Neural progenitor cell (in vitro differentiated cells): ENCODE results near the gene ERMP1. TPM values are rescaled to one million over a fixed set of nuclear protein-coding genes. Genes with fewer than 3 reads are reported as not detected.
"Not testable (repeated sequence)": the region's sequence is repeated elsewhere in the genome, so short reads cannot be mapped to it uniquely, and the experiment has no call there.

Source experiments
- DNase-seq: peaks from one replicate; pipeline ENCODE4 v3.0.0-alpha.2; 2016; ENCODE audit warnings: low spot score
- H2AFZ ChIP-seq: fragments of 200-600 bp; sonication (generic); replicated peaks from 2 replicates; pipeline ENCODE4 v1.6.1; 2016; ENCODE audit warnings: antibody characterized with exemption
- H3F3A ChIP-seq: fragments of 200-600 bp; sonication (generic); 2 replicates; pipeline ENCODE4 v1.6.1; 2016; ENCODE audit warnings: antibody characterized with exemption, low read depth
- H3K27ac ChIP-seq: fragments of 200-600 bp; sonication (generic); 2 replicates; pipeline ENCODE4 v1.5.1; 2016; ENCODE audit warnings: mild to moderate bottlenecking
- H3K27me3 ChIP-seq: fragments of 200-600 bp; sonication (generic); 2 replicates; pipeline ENCODE4 v1.6.1; 2016; ENCODE audit warnings: mild to moderate bottlenecking, moderate library complexity
- H3K36me3 ChIP-seq: fragments of 200-600 bp; sonication (generic); 2 replicates; pipeline ENCODE4 v1.5.1; 2016
- H3K4me1 ChIP-seq: fragments of 200-600 bp; sonication (generic); 2 replicates; pipeline ENCODE4 v1.6.1; 2016; ENCODE audit warnings: mixed run types
- H3K4me2 ChIP-seq: fragments of 200-600 bp; sonication (generic); 2 replicates; pipeline ENCODE4 v1.6.1; 2016
- H3K4me3 ChIP-seq: fragments of 200-600 bp; sonication (generic); 2 replicates; pipeline ENCODE4 v1.5.1; 2016
- H3K79me2 ChIP-seq: fragments of 200-600 bp; sonication (generic); 2 replicates; pipeline ENCODE4 v1.6.1; 2016; ENCODE audit warnings: low read depth
- H3K9ac ChIP-seq: fragments of 200-600 bp; sonication (generic); 2 replicates; pipeline ENCODE4 v1.6.1; 2016
- H3K9me3 ChIP-seq: fragments of 200-600 bp; sonication (generic); 2 replicates; pipeline ENCODE4 v1.5.1; 2016; ENCODE audit warnings: low read depth
- H4K20me1 ChIP-seq: fragments of 200-600 bp; sonication (generic); 2 replicates; pipeline ENCODE4 v1.6.1; 2016; ENCODE audit warnings: low read depth
- H3K27ac Mint-ChIP-seq: 3 replicates; pipeline ENCODE4 v1.8.0; 2021; ENCODE audit warnings: mixed read lengths
- H3K27me3 Mint-ChIP-seq: 2 replicates; pipeline ENCODE4 v1.8.0; 2022; ENCODE audit warnings: low read depth, mild to moderate bottlenecking, inconsistent platforms, moderate library complexity, mixed read lengths; ENCODE audit not compliant: insufficient read depth
- H3K36me3 Mint-ChIP-seq: 3 replicates; pipeline ENCODE4 v1.8.0; 2021; ENCODE audit warnings: mixed read lengths
- H3K4me1 Mint-ChIP-seq: 3 replicates; pipeline ENCODE4 v1.8.0; 2021; ENCODE audit warnings: mixed read lengths
- H3K4me3 Mint-ChIP-seq: 3 replicates; pipeline ENCODE4 v1.8.0; 2021; ENCODE audit warnings: mild to moderate bottlenecking, moderate library complexity, mixed read lengths
- H3K9me3 Mint-ChIP-seq: 3 replicates; pipeline ENCODE4 v1.8.0; 2020; ENCODE audit warnings: mixed read lengths
- EZH2 ChIP-seq: fragments of 200-600 bp; sonication (generic); IDR thresholded peaks from 2 replicates; pipeline ENCODE4 v1.6.1; 2017; ENCODE audit warnings: antibody characterized with exemption, mild to moderate bottlenecking, moderate library complexity
- EZH2phosphoT487 ChIP-seq: fragments of 200-600 bp; sonication (generic); IDR thresholded peaks from 2 replicates; pipeline ENCODE4 v1.6.1; 2017; ENCODE audit warnings: antibody characterized with exemption
- total RNA-seq: library from RNA; depleted of rRNA; stranded (reverse); fragments of >200 nt; gene quantifications from 2 replicates; pipeline ENCODE4 v1.2.3, GENCODE V29; 2015; ENCODE audit warnings: low replicate concordance
- TF ChIP-seq, protein P1 (sequence below): fragments of 200-600 bp; sonication (generic); IDR thresholded peaks from 2 replicates; pipeline ENCODE4 v1.5.1; 2017; ENCODE audit warnings: antibody characterized with exemption, mild to moderate bottlenecking

The ERMP1 gene
- total RNA-seq, 1 donor from 2014 or later, result 25.5 TPM

DNA sequence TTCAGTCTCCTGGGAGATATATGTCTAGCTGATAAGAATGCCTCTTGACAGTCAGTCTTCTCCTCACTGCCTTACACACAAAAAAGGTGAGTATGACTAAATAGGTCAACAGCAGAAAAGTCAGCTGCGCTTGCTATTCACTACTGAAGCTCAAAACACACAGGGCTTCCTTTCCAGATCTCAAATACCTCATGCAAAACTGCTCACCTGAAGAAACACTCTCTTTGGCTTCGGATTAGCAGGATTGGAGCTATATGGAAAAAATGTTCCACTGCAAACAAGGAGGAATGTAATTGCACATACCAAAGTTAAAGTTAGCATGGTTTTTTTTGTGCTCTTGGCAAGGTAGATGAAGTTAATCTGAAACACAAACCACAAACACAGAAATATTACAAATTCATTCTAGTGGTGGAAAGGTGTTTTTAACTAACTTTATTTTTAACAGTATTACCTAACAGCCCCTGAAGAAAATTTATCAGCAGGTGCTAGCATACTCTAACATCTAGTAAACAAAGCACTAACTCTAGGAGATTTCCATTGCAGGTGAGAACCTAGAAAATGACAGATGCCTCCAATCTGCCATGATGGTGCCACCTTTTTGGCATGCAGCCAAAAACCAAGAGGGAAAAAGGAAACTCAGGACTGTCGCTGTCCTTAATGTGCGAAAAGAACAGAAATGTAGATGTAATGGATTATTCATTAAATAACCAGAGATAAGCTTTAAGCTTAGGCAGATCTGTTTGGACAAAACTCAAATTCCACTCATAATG, 31.8 kb downstream of the ERMP1 start:
- H4K20me1 ChIP-seq, result no peaks in the 10 kb centered on the region
- Mint-ChIP-seq H3K27me3 (no peaks in the 10 kb centered on the region), H3K36me3 (no peaks in the 10 kb centered on the region), H3K4me1 (no peaks in the 10 kb centered on the region), H3K9me3 (no peaks in the 10 kb centered on the region), H3K4me3 (no peak overlapping the region), H3K27ac (no peak overlapping the region)
- no peaks in the 10 kb centered on the region for H3K4me1 ChIP-seq
- H3F3A ChIP-seq, result no peaks in the 10 kb centered on the region
- no peak overlapping the region for H3K27ac ChIP-seq
- H3K4me2 ChIP-seq, result no peak overlapping the region
- H3K36me3 ChIP-seq, result no peaks in the 10 kb centered on the region
- H3K27me3 ChIP-seq, result no peaks in the 10 kb centered on the region
- H3K4me3 ChIP-seq, result no peak overlapping the region
- TF ChIP-seq EZH2phosphoT487, result no peak
- TF ChIP-seq, protein P1, sequence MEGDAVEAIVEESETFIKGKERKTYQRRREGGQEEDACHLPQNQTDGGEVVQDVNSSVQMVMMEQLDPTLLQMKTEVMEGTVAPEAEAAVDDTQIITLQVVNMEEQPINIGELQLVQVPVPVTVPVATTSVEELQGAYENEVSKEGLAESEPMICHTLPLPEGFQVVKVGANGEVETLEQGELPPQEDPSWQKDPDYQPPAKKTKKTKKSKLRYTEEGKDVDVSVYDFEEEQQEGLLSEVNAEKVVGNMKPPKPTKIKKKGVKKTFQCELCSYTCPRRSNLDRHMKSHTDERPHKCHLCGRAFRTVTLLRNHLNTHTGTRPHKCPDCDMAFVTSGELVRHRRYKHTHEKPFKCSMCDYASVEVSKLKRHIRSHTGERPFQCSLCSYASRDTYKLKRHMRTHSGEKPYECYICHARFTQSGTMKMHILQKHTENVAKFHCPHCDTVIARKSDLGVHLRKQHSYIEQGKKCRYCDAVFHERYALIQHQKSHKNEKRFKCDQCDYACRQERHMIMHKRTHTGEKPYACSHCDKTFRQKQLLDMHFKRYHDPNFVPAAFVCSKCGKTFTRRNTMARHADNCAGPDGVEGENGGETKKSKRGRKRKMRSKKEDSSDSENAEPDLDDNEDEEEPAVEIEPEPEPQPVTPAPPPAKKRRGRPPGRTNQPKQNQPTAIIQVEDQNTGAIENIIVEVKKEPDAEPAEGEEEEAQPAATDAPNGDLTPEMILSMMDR, result no peak
- no peak for TF ChIP-seq EZH2
- no peak overlapping the region for H2AFZ ChIP-seq
- no peaks in the 10 kb centered on the region for H3K9me3 ChIP-seq
- no peak for DNase-seq
- H3K9ac ChIP-seq, result no peak overlapping the region
- no peaks in the 10 kb centered on the region for H3K79me2 ChIP-seq

DNA sequence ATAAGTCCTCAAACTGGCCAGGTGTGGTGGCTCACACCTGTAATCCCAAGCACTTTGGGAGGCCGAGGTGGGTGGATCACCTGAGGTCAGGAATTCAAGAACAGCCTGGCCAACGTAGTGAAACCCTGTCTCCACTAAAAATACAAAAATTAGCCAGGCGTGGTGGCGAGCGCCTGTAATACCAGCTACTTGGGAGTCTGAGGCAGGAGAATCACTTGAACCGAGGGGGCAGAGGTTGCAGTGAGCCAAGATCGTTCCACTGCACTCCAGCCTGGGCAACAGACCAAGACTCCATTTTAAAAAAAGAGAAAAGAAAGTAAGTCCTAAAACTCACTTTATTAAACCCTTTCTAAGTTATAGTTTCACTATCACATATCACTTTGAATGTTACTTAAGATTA, 32.5 kb downstream of the ERMP1 start:
- H3K27me3 Mint-ChIP-seq, H3K27me3 ChIP-seq, H3K4me1 ChIP-seq, H3K79me2 ChIP-seq, H3K36me3 Mint-ChIP-seq, H4K20me1 ChIP-seq, H3K4me2 ChIP-seq, H3K9me3 ChIP-seq, DNase-seq, H3K9me3 Mint-ChIP-seq, H3K4me3 Mint-ChIP-seq, H3F3A ChIP-seq, H3K4me3 ChIP-seq, H3K27ac Mint-ChIP-seq, H2AFZ ChIP-seq, H3K4me1 Mint-ChIP-seq, H3K9ac ChIP-seq, H3K27ac ChIP-seq, H3K36me3 ChIP-seq: not testable (repeated sequence)

DNA sequence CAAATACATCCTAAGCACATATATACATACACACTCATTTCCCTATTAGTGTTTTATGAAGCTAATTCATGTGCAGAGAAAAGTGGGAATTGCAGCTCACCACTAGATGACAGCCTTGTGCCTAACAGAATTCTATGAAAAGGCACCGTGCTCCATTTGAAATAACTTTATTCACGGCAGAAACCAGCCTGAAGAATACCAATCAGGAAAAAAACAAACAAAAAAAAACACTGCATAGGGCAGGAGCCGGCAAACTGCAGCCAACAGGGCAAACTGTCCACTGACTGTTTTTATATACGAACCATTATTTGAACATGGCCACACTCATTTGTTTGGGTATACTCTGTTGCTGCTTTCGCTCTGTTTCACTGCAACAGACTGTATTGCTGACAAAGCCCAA, 33.6 kb downstream of the ERMP1 start:
- H3K9me3 Mint-ChIP-seq, result no peaks in the 10 kb centered on the region
- no peaks in the 10 kb centered on the region for H3K27me3 ChIP-seq
- H3K27me3 Mint-ChIP-seq, result no peaks in the 10 kb centered on the region
- no peak overlapping the region for H3K27ac ChIP-seq
- H3K4me3 Mint-ChIP-seq, result no peak overlapping the region
- H3K27ac Mint-ChIP-seq, result no peak overlapping the region
- H2AFZ ChIP-seq, result no peak overlapping the region
- H3K9ac ChIP-seq, result no peak overlapping the region
- no peaks in the 10 kb centered on the region for H3K79me2 ChIP-seq
- no peaks in the 10 kb centered on the region for H3F3A ChIP-seq
- H4K20me1 ChIP-seq, result no peaks in the 10 kb centered on the region
- TF ChIP-seq, protein P1, result peak; percentile 53
- no peak for TF ChIP-seq EZH2
- TF ChIP-seq EZH2phosphoT487, result no peak
- no peaks in the 10 kb centered on the region for H3K36me3 Mint-ChIP-seq
- no peaks in the 10 kb centered on the region for H3K9me3 ChIP-seq
- H3K4me1 ChIP-seq, result no peaks in the 10 kb centered on the region
- no peaks in the 10 kb centered on the region for H3K4me1 Mint-ChIP-seq
- DNase-seq, result peak; percentile 21
- H3K4me2 ChIP-seq, result no peak overlapping the region
- H3K4me3 ChIP-seq, result no peak overlapping the region
- no peaks in the 10 kb centered on the region for H3K36me3 ChIP-seq

DNA sequence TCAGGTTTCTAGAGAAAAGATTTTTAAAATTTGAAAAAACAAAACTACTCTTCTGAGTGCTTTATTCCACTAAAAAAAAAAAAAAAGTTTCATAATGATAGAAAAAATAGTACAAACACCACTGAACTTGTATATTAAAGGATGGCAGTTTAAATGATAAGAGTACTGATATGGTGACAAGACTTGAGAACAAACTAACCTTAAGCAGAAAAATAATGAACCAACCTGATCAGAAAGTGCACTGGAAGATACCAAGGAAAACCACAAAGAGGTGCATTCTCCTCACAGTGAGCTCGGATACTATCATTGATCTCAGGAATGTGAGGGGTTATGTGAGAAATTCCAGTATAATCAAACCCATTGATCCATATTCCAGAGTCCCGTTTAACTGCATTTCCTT, 34.3 kb downstream of the ERMP1 start:
- H3K9me3 Mint-ChIP-seq, result no peaks in the 10 kb centered on the region
- Histone ChIP-seq H4K20me1 (no peaks in the 10 kb centered on the region), H3K9me3 (no peaks in the 10 kb centered on the region), H3K4me1 (no peaks in the 10 kb centered on the region), H3K4me2 (no peak overlapping the region), H3K4me3 (no peak overlapping the region), H2AFZ (no peak overlapping the region), H3F3A (no peaks in the 10 kb centered on the region), H3K27me3 (no peaks in the 10 kb centered on the region), H3K9ac (no peak overlapping the region), H3K79me2 (no peaks in the 10 kb centered on the region), H3K36me3 (no peaks in the 10 kb centered on the region), H3K27ac (no peak overlapping the region)
- H3K36me3 Mint-ChIP-seq, result no peaks in the 10 kb centered on the region
- TF ChIP-seq, protein P1, result no peak
- TF ChIP-seq EZH2 (no peak), EZH2phosphoT487 (no peak)
- no peaks in the 10 kb centered on the region for H3K27me3 Mint-ChIP-seq
- H3K4me3 Mint-ChIP-seq, result no peak overlapping the region
- no peak overlapping the region for H3K27ac Mint-ChIP-seq
- DNase-seq, result no peak
- H3K4me1 Mint-ChIP-seq, result no peaks in the 10 kb centered on the region
